H1 (cell line): ENCODE measurements around the gene SSBP3. TPM values are rescaled to one million over a fixed set of nuclear protein-coding genes. Genes with fewer than 3 reads are reported as not detected.

ENCODE experiments used
- CHD2 ChIP-seq: IDR thresholded peaks from 2 replicates; pipeline ENCODE4 v1.6.1; 2012; ENCODE audit warnings: low read length, improper control_type of control experiment
- CREB1 ChIP-seq: IDR thresholded peaks from 2 replicates; pipeline ENCODE4 v1.6.1; 2012; ENCODE audit warnings: inconsistent platforms
- POLR2A ChIP-seq, 2 experiments: IDR thresholded peaks; 1 replicate in 1 of 2; 2 replicates in 1 of 2; pipeline ENCODE4 v1.6.1; 2011; ENCODE audit warnings: low read depth in 2 of 2, low read length in 2 of 2, mild to moderate bottlenecking in 2 of 2; ENCODE audit errors: control extremely low read depth in 1 of 2
- RAD21 ChIP-seq, 2 experiments: IDR thresholded peaks in 1 of 2; conservative IDR thresholded peaks in 1 of 2; 2 replicates each; pipeline ENCODE4 v1.6.1; 2011; ENCODE audit warnings: low read depth in 2 of 2, low read length in 2 of 2, improper control_type of control experiment in 1 of 2, inconsistent platforms in 1 of 2, mild to moderate bottlenecking in 1 of 2, moderate library complexity in 1 of 2
- SUZ12 ChIP-seq: fragments of 200-600 bp; sonication (generic); IDR thresholded peaks from 2 replicates; pipeline ENCODE4 v1.6.1; 2012; ENCODE audit warnings: mild to moderate bottlenecking, inconsistent platforms, low read length, moderate library complexity, mixed read lengths
- polyA plus RNA-seq, 7 experiments: library from polyadenylated mRNA; depleted of rRNA in 3 of 7; stranded (reverse) in 5 of 7; unstranded in 2 of 7; fragments of >200 nt in 5 of 7; fragments of 200-250 nt in 2 of 7; gene quantifications; 1 replicate in 5 of 7; 2 replicates in 1 of 7; 4 replicates in 1 of 7; pipeline versions ENCODE4 v1.2.1 to v1.2.3, GENCODE V29; 2011 to 2013; ENCODE audit warnings: missing spikeins in 2 of 7, mixed read lengths in 2 of 7
- total RNA-seq: library from RNA; stranded (reverse); fragmentation: NEBNext Ultra II Directional; extraction: Animal tissue kit (Norgen Biotek cat#: 25700); gene quantifications from 2 replicates; pipeline ENCODE4 v1.2.1, GENCODE V29; 2021
- TF ChIP-seq, protein P1 (sequence below), 3 experiments: IDR thresholded peaks; 1 replicate in 2 of 3; 2 replicates in 1 of 3; pipeline versions ENCODE4 v1.5.1 to v1.6.1; 2011; ENCODE audit warnings: low read length in 3 of 3, mild to moderate bottlenecking in 3 of 3, inconsistent platforms in 2 of 3, low read depth in 1 of 3, moderate library complexity in 1 of 3; ENCODE audit not compliant: insufficient read depth in 1 of 3; ENCODE audit errors: control extremely low read depth in 1 of 3
- TF ChIP-seq, protein P2 (sequence below): IDR thresholded peaks from 2 replicates; pipeline ENCODE4 v1.6.1; 2012; ENCODE audit warnings: low read length, inconsistent platforms

The SSBP3 gene
- total and polyA plus RNA-seq, 2 of the 8 experiments (the other 6 are each of a cell fraction or from before 2014, with no cell fraction given), result 99.7 to 133 TPM

DNA sequence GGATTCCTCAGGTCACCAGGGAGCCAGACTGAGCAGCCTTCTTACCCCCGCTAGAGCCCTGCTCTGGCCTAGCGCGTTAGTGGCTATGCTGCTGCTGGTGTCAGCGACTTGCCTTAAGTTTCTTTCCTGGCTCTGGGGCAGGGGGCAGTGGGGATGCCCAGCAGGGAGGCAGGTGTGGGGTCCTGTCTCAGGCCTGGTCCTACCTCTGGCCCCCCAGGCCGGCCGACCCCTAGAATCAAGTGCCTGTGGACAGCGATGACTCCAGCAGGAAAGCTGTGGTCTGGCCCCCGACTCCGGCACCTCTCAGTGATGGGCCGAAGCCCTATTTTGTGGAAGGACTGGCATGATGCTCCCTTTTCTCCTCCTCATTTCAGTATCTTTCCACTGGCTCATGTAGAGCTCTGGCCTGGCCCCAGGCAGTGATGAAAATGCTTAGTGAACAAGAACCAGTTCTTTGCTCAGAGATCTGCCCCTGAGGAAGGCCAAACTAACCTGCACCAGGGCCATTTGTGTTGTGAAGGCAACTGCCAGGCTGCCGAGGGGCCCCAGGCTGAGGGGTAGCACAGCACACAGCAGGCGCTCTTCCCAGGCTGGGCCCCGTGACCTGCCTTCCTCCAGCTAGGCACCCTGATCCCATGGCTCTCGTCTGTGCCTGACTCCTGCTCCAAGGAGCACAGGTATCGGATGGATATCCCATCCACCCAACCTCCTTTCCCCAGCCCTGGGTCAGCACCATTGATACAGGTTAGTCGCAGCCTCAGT lies 182.6 kb downstream of the SSBP3 start (continued):
- TF ChIP-seq SUZ12, result no peak
- TF ChIP-seq, protein P1, sequence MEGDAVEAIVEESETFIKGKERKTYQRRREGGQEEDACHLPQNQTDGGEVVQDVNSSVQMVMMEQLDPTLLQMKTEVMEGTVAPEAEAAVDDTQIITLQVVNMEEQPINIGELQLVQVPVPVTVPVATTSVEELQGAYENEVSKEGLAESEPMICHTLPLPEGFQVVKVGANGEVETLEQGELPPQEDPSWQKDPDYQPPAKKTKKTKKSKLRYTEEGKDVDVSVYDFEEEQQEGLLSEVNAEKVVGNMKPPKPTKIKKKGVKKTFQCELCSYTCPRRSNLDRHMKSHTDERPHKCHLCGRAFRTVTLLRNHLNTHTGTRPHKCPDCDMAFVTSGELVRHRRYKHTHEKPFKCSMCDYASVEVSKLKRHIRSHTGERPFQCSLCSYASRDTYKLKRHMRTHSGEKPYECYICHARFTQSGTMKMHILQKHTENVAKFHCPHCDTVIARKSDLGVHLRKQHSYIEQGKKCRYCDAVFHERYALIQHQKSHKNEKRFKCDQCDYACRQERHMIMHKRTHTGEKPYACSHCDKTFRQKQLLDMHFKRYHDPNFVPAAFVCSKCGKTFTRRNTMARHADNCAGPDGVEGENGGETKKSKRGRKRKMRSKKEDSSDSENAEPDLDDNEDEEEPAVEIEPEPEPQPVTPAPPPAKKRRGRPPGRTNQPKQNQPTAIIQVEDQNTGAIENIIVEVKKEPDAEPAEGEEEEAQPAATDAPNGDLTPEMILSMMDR (IDR thresholded peaks at IDR 0.05; ENCODE audit: control extremely low read depth in 1 of 3, insufficient read depth in 1 of 3, low read depth in 1 of 3, low read length in 3 of 3), result no peak
- no peak for TF ChIP-seq RAD21 (IDR thresholded peaks at IDR 0.05 in 1 of 2, conservative IDR thresholded peaks at IDR 0.05 in 1 of 2; ENCODE audit: low read depth in 2 of 2, low read length in 2 of 2)
- TF ChIP-seq, protein P2, sequence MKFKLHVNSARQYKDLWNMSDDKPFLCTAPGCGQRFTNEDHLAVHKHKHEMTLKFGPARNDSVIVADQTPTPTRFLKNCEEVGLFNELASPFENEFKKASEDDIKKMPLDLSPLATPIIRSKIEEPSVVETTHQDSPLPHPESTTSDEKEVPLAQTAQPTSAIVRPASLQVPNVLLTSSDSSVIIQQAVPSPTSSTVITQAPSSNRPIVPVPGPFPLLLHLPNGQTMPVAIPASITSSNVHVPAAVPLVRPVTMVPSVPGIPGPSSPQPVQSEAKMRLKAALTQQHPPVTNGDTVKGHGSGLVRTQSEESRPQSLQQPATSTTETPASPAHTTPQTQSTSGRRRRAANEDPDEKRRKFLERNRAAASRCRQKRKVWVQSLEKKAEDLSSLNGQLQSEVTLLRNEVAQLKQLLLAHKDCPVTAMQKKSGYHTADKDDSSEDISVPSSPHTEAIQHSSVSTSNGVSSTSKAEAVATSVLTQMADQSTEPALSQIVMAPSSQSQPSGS, result 0 out of 2 replicates have a peak, but pooled peaks have one; percentile 42
- TF ChIP-seq CHD2, result no peak
- peak; percentile 13 to 43; a peak in 1 of 3 replicates for TF ChIP-seq POLR2A (IDR thresholded peaks at IDR 0.05; ENCODE audit: control extremely low read depth in 1 of 2, low read depth in 2 of 2, low read length in 2 of 2)
- no peak for TF ChIP-seq CREB1
